Right kidney (tissue), 1 donor: Measurements from ENCODE around the gene BRSK2.

Experiments used
- DNase-seq: peaks from one replicate; pipeline ENCODE4 v3.0.0-alpha.2; 2016

BRSK2 gene

DNA sequence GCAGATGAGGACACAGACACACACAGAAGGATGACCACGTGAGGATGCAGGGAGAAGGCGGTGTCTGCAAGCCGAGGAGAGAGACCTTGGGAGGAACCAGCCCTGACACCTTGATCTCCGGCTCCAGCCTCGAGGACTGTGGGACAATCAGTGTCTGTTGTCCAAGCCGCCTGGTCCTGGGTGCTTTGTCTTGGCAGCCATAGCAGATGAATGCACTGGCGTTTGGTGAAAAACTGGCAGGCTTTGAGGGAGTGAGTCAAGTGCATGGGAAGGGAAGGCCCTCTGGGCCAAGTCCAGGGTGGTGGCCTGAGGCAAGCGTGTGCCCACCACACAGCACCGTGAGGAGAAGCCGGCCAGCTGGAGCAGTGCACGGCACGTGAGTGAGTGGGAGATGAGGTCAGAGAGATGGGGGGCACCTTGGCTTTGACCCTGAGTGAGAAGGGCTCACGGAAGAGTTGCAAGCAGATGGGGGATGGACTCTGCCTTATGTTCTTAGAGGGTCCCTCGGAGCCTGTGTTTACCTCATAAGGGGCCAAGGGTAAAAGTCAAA, 12.4 kb upstream of the BRSK2 start:
- no peak for DNase-seq

DNA sequence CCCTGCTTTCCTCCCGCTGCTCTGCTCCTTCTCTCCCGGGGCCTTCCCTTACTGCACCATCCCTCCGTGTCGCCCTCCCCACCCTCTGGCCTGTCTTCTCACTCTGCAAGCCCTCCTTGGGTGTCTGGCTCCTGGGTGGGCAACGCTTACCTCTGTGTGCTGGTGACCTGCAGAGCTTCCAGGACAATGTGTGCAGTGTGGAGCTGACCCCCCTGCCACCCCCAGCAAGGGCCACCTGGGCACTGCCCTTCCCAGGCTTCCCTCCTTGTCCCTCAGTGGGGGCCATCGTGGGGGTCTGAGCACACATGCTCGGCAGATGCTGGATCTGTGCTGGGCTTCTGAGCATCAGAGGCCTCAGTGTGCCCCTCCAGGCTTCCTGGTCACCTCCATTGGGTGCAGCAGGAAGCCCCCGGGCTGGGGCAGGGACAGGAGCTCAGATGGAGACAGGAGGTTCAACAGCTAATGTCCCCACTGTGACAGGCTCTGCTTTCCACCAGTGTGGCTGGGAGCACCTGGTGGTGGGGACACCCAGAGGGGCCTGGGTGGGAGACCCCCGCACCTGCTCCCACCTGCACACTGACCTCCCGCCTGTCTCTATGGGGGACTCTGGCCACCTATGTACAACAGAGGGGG, 7.8 kb upstream of the BRSK2 start:
- DNase-seq = no peak

DNA sequence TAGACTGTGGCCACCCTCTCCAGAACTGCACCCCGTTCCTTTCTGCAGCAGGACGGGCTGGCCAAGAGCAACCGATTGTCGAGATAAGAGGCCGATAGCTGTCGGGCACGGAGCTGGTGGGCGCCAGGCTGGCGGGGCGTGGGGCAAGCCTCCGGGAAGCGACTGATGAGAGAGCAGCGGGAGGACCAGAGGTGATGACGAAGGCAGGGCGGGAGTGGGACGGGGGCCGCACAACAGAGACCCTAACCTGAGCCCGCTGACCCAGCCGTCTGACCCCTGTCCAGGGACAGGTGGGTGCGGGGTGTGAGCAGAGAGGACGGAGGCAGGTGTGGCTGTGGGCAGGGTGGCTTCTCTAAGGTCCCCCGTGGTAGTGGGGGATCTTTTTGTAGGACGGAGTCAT, 7.3 kb upstream of the BRSK2 start:
- no peak for DNase-seq

DNA sequence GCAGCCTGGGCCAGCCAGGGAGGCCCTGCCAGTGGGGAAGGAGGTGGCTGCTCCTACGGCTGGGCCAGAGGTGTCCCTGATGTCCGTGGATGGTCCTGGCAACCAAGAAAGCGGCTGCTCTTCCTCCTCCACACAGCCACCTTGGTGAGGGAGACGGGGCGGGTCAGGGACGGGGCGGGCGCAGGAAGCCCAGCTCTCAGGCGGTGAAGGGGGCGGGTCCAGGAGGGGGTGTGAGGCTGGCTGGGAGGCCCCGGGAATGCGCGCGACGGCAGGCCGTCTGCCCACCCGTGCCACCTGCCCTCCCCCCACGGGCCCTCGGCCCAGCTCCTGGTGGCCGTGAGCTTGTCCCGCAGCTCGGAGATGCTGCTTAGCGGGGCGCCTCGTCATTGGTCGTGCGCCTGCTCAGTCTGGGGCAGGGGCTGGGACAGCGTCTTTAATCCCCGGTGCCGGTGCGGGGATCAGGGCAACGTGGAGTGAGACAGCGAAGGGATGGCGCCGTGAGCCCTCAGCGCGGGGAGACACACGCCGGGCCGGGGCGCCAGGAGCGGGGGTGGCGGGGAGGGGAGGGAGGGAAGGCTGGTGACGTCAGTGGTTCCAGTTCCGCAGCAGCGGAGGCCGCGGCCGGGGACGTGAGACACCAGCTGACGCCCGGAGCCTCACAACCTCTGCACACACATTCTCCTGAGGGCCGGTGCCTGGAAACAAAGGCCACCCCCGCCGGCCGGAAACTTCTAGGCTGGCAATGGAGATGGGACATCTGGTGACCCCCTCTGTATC, 6.7 kb upstream of the BRSK2 start:
- peak; percentile 62 for DNase-seq

DNA sequence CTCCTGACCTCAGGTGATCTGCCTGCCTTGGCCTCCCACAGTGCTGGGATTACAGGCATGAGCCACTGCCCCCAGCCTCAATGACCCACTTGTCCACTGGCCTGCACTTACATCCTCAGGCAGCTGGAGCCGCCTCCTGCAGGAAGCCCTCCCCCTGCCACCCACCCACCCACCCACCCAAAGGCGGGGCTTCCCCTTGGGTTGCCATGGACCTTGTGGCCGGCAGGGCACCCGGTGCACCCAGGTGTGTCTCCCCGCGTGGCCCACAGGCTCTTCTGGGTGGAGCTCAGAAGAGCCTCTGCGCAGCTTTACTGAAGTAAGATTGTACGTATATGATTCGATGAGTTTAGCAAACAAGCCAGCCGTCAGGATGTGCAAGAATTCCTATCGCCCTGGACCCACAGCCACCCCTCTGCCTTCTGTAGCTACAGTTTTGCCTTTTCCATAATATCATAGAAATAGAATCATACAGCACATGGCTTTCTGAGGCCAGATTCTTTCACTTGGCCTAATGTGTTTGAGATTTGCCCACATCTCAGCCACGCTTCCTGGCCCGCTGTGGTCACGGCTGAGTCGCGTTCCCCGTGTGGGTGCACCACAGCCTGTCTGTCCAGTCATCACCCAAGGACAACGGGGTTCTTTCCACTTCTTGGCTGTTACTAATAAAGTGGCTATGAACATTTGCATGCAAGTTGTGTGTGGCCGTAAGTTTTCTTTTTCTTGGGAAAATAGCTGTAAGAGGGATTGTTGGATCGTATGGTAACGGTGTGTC, 5.3 kb upstream of the BRSK2 start:
- no peak for DNase-seq

DNA sequence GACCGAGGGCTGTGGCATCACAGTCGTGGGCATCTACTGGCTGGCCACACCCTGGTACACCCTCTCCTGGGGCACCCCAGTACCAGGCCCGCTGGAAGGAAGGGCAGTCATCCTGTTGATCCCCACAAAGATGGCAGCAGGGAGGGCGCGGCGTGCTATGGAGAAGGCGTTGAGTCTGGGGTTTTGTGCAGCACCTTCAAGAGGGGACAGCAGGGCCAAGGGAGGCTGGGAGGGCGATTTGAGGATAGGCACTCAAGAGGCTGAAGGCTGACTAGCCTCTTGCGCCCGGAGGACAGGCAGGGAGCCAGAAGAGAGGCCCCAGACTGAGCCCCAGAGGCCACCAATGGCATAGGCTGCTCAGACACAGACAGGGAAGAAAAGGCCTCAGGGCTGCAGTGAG, 2.2 kb upstream of the BRSK2 start:
- no peak for DNase-seq

DNA sequence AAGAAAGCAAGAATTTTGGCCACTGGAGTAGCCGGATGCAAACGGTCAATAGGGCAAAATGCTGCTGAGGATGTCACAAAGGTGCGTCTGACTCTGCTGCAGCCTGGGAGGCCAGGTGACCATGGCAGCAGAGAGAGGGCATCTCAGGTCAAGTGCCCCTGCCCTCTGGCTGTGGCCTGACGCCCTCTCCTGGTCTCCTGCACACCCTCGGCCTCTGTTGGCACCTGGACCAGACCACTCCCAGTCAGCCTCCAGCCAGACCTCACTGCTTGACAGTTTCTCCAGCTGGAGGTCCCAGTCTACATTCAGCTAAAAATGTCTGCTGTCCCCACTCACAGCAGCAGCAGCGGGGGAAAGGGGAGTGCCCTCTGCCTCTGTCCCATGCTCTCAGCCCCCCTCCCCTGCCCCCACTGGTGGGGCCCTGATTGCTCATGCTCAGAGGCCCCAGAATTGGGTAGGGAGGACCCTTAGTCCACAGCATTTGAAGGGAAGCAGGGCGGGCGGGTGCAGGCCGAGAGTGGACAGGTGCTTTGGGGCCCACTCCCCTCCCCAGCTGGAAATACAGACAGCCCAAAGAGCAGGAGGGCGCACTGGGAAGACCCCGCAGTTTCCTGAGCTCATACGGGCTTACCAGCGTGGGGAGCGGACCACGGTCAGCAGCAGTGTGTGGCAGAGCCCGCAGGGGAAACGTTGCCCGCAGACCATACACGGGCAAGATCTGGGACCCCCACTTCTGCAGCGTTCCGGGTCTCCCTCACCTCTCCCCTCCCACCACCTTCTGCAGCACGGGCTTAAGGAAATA, 1.6 kb upstream of the BRSK2 start:
- no peak for DNase-seq

DNA sequence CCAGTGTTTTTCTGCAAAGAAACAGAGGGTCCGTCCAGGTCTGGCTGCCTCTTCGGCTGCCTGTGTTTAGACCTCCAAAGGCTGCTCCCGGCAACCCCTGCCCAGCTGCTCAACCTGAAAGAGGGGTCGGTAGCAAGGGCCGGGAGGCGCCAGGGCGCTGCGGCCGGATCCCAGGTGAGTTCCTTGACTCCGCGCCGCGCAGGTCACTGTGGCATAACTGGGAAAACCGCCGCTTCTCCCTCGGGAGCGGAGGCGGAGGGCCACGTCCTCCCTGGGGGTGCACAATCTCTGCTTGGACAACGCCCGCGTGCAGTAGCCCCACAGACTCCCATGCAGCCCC, 1.0 kb upstream of the BRSK2 start:
- DNase-seq = peak; percentile 33

DNA sequence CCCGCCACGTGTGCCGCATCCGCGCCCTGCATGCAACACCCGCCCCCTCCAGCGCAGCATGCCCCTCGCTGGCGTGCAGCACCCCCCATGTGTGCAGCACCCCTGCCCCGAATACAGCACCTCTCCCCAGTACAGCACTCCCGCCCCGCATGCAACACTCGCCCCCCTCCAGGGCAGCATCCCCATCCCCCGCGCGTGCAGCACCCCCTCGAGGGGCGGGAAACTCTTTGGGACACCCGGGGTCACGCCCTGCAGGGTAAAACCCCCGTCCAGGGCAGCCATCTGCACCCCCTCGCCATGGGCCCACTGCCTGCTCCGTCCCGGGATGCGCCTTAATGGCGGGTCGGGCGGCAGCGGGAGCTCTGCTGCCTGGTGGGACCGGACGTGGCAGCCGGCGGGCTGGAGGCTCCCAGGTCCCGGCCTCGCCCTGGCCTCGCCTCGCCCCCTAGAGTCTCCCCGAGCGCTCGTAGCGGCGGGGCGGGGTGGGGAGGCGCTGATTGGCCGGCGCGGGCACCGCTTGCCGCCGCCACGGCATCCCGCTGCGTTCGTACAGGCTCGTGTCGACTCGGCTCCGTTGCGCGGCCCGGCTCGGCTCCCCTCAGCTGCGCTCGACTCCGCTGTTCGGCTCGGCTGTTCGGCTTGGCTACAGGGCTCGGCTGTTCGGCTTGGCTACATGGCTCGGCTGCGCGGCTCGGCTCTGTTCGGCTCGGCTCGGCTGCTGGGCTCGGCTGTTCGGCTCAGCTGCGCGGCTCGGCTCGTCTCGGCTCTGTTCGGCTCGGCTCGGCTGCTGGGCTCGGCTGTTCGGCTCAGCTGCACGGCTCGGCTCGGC, 417 bp upstream of the BRSK2 start:
- DNase-seq = peak; percentile 92

DNA sequence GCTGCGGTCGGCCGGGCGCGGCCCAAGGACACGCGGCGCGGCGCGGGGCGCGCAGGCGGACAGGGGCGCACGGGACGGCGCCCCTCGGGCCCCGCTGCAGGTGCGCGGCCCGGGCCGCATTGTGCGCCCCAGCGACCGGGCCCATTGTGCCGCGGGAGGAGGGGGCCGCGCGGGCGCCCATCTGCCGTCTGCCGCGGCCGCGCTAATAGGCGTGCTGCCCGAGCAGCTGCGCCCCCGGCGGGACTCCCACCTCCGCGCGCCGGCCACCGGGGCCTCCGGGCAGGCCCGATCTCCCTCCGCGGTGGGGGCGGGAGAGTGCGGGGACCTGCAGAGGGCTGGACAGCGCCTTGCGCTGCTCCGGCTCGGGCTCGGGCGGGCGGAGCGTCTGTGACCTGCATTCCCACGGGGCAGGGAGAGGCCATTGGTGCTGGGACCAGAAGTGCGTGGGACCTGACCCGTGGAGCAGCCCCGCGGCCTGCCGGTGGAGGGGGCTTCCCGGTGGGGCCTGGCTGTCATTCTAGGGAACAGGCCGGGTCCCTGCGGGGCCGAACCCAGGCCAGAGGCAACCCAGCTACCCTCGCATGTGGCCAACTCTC, 933 bp downstream of the BRSK2 start:
- peak; percentile 48 for DNase-seq

DNA sequence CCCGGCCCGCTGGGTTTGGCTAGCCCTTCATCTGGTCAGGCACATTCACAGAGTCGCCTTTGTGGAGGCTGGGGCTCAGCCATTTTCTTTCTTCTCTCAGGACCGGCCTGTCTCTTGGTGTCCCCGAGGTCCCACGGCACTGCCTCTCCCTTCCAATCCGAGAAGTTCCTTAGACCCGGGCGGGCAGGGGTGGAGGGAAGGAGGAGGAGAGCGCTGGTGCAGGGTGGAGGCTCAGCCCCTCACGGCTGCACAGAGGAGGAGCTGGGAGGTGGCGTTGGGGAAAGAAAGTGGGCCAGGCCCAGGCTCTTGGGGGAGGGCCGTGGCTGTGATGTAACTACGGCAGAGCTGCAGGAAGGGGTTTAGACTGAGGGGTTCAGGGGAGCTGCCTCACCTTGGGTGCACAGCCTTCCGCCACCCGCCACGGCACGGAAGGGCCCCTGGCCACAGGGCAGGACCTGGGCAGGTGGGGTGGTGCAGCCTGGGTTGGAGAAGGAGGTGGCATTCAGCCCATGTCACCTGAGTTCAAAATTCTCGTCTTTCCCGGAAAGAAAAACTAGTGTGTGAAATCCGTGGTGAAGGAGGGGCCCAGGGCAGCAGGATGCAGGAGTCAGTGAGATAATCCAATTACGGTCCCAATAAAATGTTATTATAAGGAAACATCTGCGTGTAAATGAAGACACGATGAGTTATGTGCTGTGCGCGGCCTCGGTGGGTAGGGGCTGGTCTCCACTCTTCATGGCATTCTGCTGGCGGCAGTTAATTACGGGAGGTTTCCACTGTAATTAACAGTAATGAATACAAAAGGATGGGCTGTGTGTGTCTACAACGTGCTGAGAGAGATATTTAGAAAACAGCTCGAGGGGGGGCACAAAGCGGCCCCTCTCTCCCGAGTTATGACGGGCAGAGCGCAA, 1.7 kb downstream of the BRSK2 start:
- DNase-seq = no peak

DNA sequence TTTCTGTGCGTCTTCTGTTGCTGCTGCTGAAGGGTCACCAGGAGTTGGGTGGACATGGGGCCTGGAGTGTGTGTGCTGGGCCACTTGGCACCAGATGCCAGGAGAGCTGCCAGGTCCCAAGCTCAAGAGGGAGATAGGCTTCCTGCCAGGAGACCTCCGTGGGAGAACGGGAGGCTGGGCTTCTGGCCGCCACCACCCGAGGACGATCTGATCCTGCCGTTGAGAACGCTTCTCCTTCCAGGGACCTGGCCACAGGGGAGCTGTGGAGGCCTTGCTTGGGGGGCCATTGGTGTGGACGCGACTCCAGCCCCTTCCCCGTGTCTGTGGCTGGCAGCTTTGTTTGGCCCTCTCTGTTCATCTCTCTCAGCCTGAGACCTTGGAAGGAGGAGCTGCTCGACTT, 2.4 kb downstream of the BRSK2 start:
- no peak for DNase-seq

DNA sequence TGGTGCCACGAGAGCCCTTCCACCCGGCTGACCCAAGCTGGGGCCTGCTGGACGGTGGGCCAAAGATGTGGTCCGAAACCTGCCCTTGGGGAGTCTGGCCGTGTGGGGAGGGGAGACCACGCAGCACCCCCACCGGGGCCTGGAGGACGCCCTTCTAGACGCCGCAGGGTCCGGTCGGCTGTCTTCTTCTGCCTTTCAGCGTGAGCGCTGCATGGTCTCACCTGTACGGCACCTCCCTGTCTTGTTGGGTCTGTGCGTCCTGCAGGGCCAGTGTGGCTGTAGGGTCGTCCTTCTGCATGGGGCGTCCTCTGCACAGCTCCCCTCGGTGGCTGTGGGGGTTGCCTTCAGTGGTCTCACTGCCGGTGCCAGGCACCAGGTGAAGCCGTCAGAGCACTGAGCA, 2.8 kb downstream of the BRSK2 start:
- no peak for DNase-seq

DNA sequence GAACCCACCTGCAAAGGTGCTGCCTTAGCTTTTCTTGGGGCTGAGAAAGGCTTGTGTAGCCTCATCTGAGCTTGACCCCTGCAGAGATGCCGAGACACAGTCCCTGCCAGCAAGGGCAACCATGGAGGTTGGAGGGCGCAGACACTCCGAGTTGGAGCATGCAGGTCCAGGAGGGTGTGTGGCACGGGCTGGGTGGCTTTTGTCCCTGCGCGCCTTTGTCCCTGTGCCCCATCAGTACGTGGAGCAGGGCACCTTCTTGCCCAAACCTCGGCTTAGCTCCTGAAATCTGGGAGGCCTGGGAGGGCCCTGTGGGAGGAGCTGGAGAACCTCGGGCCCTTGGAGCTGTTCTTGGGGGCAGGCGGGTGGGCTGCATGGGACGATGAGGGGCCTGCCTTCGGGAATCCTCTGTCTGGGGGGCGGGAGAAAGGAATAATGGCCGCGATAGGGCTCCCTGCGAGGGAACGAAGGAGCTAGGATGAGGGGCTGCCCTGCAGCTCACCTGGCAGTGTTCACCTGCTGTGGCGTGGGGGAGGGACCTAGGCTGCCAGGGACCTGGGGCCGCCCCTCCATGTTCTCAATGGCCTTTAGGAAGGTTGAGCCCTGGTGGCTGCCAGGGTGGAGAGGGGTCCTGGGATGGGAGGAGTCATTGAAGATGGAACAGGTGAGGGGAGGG, 3.4 kb downstream of the BRSK2 start:
- DNase-seq = no peak

DNA sequence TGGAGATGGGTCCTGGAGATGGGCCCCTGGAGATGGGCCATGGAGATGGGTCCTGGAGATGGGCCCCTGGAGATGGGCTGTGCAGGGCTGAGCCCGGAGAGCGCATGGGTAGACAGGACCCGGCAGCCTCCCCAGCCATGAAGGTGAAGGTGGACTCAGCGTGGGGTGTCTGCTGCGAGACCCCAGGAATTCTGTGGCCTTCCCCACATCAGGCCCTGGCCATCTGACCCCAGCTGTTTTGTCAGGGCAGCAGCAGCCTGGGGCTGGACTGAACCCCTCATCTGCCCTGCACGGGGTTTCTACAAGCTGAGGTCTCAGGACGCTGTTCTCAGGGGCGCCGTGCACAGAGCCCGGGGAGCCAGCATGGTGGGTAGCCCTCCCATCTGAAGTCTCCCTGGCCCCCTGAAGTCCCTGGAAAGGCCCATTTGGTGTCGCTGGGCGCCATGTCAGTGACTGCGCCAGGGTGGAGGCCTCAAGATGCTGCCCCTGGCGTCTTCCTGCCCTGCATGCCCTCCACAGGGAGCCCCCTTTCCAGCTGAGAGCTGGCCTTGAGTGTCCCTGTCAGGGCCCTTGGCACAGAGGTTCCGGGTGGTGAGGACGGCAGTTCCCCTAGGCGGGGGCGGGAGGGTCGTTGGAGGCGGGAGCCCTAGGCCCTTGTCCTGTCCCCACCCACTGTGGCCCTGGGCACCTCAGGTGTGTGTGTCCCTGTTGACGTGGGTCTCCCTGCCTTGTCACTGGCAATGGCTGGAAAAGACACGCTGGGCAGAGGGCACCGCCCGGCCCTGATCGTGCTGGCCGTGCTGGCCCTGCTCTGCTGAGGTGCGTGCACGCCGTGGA, 5.4 kb downstream of the BRSK2 start:
- no peak for DNase-seq

DNA sequence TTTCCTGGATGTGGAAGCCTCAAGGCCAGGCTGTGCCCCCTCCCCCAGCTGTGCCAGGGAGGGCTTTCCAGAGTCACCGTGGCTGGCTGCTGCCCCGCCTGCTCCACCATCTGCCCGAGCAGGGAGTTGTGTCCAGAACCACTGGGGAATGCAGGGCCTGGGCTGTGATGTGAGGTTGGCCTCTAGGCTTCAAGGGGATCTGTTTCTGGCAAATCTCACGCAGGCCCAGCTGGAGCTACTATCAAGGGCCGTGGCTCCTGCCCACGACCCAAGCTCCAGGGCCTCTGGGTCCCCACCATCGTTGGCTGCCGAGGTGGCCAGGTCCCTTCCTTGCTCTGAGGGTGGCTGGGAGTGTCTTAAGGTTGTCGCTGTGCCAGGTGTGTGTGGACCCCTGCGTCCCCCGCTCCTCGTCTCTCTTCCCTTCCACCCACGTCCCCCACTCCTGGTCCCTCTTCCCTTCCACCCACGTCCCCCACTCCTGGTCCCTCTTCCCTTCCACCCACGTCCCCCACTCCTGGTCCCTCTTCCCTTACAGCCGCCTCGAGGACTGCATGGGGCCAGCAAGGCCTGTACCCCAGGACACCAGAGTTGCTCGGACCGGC, 6.1 kb downstream of the BRSK2 start:
- DNase-seq = no peak

DNA sequence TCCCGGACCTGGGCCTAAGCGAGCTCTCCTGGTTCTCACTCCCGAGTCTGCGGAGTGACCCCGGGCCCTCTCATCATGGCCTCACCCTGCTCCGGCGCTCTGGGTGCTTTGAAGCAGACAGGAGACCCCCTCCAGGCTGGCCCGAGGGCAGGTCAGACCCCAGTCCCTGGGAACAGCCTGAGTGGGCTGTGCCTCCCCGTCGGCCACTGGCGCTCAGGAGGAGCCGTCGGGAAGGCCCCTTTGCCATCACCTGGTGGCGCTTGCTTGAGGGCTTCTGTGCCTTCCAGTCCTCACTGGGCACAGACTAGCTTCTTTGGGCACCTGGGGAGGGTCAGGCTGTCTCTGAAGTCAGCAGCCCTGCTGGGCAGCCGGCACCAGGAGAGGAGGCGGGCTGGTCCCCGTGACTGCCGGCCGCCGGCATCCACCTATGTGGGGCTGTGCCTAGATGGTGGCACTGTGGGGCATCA, 6.7 kb downstream of the BRSK2 start:
- DNase-seq = no peak
